Neural cell (in vitro differentiated cells): ENCODE measurements around the gene CFAP92. TPM values are rescaled to one million over a fixed set of nuclear protein-coding genes. Genes with fewer than 3 reads are reported as not detected.

ENCODE experiments used
- H2AFZ ChIP-seq: fragments of 200-600, 300-800 bp; sonication (generic), shearing (Covaris generic); 2 replicates; pipeline ENCODE4 v1.6.0; 2014; ENCODE audit warnings: low read depth, mild to moderate bottlenecking, antibody characterized with exemption, low read length, moderate library complexity
- H3F3A ChIP-seq: fragments of 200-600 bp; shearing (Covaris generic); 2 replicates; pipeline ENCODE4 v1.6.1; 2016; ENCODE audit warnings: mild to moderate bottlenecking, moderate library complexity, mixed read lengths, antibody characterized with exemption, low read length; ENCODE audit not compliant: insufficient read depth, poor library complexity, severe bottlenecking
- H3K27ac ChIP-seq: fragments of 200-600, 300-800 bp; sonication (generic), shearing (Covaris generic); 2 replicates; pipeline ENCODE4 v1.5.1; 2014; ENCODE audit warnings: mild to moderate bottlenecking, low read length, moderate library complexity
- H3K27me3 ChIP-seq: fragments of 300-800, 200-600 bp; sonication (generic), shearing (Covaris generic); 2 replicates; pipeline ENCODE4 v1.6.0; 2014; ENCODE audit warnings: mild to moderate bottlenecking, low read depth, low read length, moderate library complexity; ENCODE audit not compliant: insufficient read depth
- H3K36me3 ChIP-seq: fragments of 300-800, 200-600 bp; sonication (generic), shearing (Covaris generic); 2 replicates; pipeline ENCODE4 v1.5.1; 2014; ENCODE audit warnings: mild to moderate bottlenecking, antibody characterized with exemption, low read length, moderate library complexity; ENCODE audit not compliant: insufficient read depth
- H3K4me2 ChIP-seq: fragments of 300-800, 200-600 bp; sonication (generic), shearing (Covaris generic); 2 replicates; pipeline ENCODE4 v1.6.0; 2014; ENCODE audit warnings: mild to moderate bottlenecking, low read length
- H3K4me3 ChIP-seq: fragments of 300-800, 200-600 bp; sonication (generic), shearing (Covaris generic); 2 replicates; pipeline ENCODE4 v1.5.1; 2014; ENCODE audit warnings: mild to moderate bottlenecking, low read length, moderate library complexity
- H3K79me2 ChIP-seq: fragments of 200-600 bp; shearing (Covaris generic); replicated peaks from 2 replicates; pipeline ENCODE4 v1.6.0; 2014; ENCODE audit warnings: mild to moderate bottlenecking, low read length, moderate library complexity; ENCODE audit not compliant: insufficient read depth
- H3K9ac ChIP-seq: fragments of 300-800, 200-600 bp; sonication (generic), shearing (Covaris generic); 2 replicates; pipeline ENCODE4 v1.6.1; 2016; ENCODE audit warnings: mild to moderate bottlenecking, low read length, mixed read lengths
- H3K9me2 ChIP-seq: fragments of 200-600 bp; shearing (Covaris generic); 2 replicates; pipeline ENCODE4 v1.6.1; 2016; ENCODE audit warnings: mild to moderate bottlenecking, low read length, mixed read lengths; ENCODE audit not compliant: insufficient read depth
- H3K9me3 ChIP-seq: fragments of 200-600, 300-800 bp; sonication (generic), shearing (Covaris generic); 2 replicates; pipeline ENCODE4 v1.6.1; 2016; ENCODE audit warnings: mild to moderate bottlenecking, mixed run types, low read length, moderate library complexity, mixed read lengths
- H4K20me1 ChIP-seq: fragments of 200-600 bp; shearing (Covaris generic); 2 replicates; pipeline ENCODE4 v1.6.1; 2016; ENCODE audit warnings: mild to moderate bottlenecking, mixed run types; ENCODE audit not compliant: insufficient read depth
- EP300 ChIP-seq: fragments of 450-650 bp; conservative IDR thresholded peaks from 2 replicates; pipeline ENCODE4 v1.6.1; 2014; ENCODE audit warnings: antibody characterized with exemption, mild to moderate bottlenecking, moderate library complexity; ENCODE audit not compliant: poor library complexity, severe bottlenecking
- EZH2 ChIP-seq: fragments of 200-600, 300-800 bp; shearing (Covaris generic), sonication (generic); IDR thresholded peaks from 2 replicates; pipeline ENCODE4 v1.6.1; 2014; ENCODE audit warnings: antibody characterized with exemption, low read length, borderline replicate concordance, mild to moderate bottlenecking; ENCODE audit not compliant: insufficient read depth, poor library complexity, severe bottlenecking
- MXI1 ChIP-seq: fragments of 450-650 bp; conservative IDR thresholded peaks from 2 replicates; pipeline ENCODE4 v1.6.1; 2014; ENCODE audit warnings: antibody characterized with exemption, mild to moderate bottlenecking; ENCODE audit not compliant: poor library complexity, severe bottlenecking
- POLR2AphosphoS5 ChIP-seq: IDR thresholded peaks from 2 replicates; pipeline ENCODE4 v1.6.1; 2012
- RAD21 ChIP-seq: fragments of 450-650 bp; conservative IDR thresholded peaks from 2 replicates; pipeline ENCODE4 v1.6.1; 2014; ENCODE audit warnings: antibody characterized with exemption, mild to moderate bottlenecking, moderate library complexity
- SMC3 ChIP-seq: fragments of 450-650 bp; conservative IDR thresholded peaks from 2 replicates; pipeline ENCODE4 v1.6.1; 2014; ENCODE audit warnings: antibody characterized with exemption, mild to moderate bottlenecking, moderate library complexity; ENCODE audit not compliant: poor library complexity
- TAF1 ChIP-seq: IDR thresholded peaks from 2 replicates; pipeline ENCODE4 v1.6.1; 2012; ENCODE audit warnings: low read depth
- polyA plus RNA-seq: library from polyadenylated mRNA; depleted of rRNA; stranded (reverse); fragments of >200 nt; gene quantifications from 2 replicates; pipeline ENCODE4 v1.2.3, GENCODE V29; 2014
- TF ChIP-seq, protein P1 (sequence below): fragments of 450-650 bp; IDR thresholded peaks from 2 replicates; pipeline ENCODE4 v1.5.1; 2014; ENCODE audit warnings: antibody characterized with exemption, mild to moderate bottlenecking, moderate library complexity; ENCODE audit not compliant: poor library complexity, severe bottlenecking
- TF ChIP-seq, protein P2 (sequence below): IDR thresholded peaks from 2 replicates; pipeline ENCODE4 v1.6.1; 2012; ENCODE audit warnings: borderline replicate concordance

The CFAP92 gene
- polyA plus RNA-seq, 1 donor from 2014 or later = 0.69 TPM

DNA sequence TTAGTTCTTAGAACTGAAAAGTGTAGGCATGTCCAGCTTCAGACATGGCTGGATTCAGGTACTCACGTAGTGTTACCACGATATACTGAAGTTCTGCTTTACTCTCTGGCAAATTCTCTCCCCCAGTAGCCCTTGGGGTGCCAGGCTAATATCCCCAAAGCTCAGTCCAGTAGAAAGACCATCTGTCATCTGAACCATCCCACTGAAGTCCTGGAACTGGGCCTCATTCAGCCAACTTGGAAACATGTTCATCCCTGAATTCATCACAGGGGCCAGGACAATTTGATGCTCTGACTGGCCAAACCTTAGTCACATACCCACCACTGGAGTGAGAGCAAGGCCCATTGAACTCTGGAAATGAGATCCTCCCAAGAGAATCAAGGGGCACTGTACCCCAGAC, 15.4 kb upstream of the CFAP92 start (continued):
- no peak for TF ChIP-seq EZH2

DNA sequence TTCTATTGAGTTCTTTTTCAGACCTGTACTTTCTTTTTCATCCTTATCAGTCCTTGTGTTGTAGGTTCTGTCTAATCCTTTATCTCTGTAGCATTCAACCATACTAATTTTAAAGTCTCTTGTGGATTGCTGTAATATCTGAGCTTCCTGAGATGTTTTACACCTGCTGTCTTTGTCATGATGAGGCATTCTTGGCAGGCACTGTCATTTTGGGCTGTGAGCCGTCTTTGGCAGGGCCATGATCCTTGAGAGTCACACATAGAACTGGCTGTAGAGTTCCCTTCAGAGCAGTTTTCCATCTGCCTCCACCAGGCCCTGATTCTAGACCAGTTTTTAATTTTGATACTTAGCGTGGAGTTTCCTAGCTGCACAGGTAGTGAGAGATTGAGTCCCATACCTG, 13.9 kb upstream of the CFAP92 start:
- H3K9me2 ChIP-seq = no peaks in the 10 kb centered on the region
- H3K4me3 ChIP-seq = no peak overlapping the region
- H3K36me3 ChIP-seq = no peaks in the 10 kb centered on the region
- H2AFZ ChIP-seq = no peak overlapping the region
- H3K27ac ChIP-seq = no peak overlapping the region
- TF ChIP-seq SMC3 = no peak
- TF ChIP-seq, protein P1, sequence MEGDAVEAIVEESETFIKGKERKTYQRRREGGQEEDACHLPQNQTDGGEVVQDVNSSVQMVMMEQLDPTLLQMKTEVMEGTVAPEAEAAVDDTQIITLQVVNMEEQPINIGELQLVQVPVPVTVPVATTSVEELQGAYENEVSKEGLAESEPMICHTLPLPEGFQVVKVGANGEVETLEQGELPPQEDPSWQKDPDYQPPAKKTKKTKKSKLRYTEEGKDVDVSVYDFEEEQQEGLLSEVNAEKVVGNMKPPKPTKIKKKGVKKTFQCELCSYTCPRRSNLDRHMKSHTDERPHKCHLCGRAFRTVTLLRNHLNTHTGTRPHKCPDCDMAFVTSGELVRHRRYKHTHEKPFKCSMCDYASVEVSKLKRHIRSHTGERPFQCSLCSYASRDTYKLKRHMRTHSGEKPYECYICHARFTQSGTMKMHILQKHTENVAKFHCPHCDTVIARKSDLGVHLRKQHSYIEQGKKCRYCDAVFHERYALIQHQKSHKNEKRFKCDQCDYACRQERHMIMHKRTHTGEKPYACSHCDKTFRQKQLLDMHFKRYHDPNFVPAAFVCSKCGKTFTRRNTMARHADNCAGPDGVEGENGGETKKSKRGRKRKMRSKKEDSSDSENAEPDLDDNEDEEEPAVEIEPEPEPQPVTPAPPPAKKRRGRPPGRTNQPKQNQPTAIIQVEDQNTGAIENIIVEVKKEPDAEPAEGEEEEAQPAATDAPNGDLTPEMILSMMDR = no peak
- no peak for TF ChIP-seq TAF1
- TF ChIP-seq RAD21 = no peak
- TF ChIP-seq POLR2AphosphoS5 = no peak
- no peak for TF ChIP-seq MXI1
- no peak for TF ChIP-seq EZH2
- no peaks in the 10 kb centered on the region for H3K79me2 ChIP-seq
- no peaks in the 10 kb centered on the region for H3K9me3 ChIP-seq
- no peak overlapping the region for H3K9ac ChIP-seq
- no peaks in the 10 kb centered on the region for H3F3A ChIP-seq
- no peak overlapping the region for H3K4me2 ChIP-seq
- peaks cover 16% of the 10 kb centered on the region for H3K27me3 ChIP-seq
- no peaks in the 10 kb centered on the region for H4K20me1 ChIP-seq

DNA sequence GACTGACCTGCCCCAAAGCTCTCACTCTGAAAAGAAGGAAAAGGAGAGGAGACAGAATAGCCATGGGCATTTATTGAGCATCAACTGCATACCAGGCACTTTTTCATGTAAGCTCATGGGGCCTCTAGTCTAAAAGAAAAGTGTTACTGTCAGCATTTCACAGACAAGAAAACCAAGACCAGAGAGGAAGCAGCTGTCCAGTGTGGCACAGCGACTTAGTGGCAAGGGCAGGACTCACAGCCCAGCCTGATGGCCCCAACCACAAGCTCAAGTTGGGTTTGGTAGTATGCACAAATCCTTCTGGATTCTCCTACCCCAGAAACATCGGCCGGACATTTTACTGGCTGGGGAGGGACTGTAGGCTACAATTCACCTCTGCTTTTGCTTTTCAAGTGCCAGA, 13.0 kb upstream of the CFAP92 start:
- Histone ChIP-seq H4K20me1 (no peaks in the 10 kb centered on the region), H3K9ac (no peak overlapping the region), H3K4me2 (no peak overlapping the region), H3K27ac (no peak overlapping the region), H3K36me3 (no peaks in the 10 kb centered on the region), H2AFZ (no peak overlapping the region), H3K9me3 (no peaks in the 10 kb centered on the region), H3K79me2 (no peaks in the 10 kb centered on the region), H3K27me3 (peaks cover 25% of the 10 kb centered on the region), H3F3A (no peaks in the 10 kb centered on the region), H3K9me2 (no peaks in the 10 kb centered on the region), H3K4me3 (no peak overlapping the region)
- TF ChIP-seq EP300 (no peak), EZH2 (no peak), SMC3 (no peak), POLR2AphosphoS5 (no peak), MXI1 (no peak)
- TF ChIP-seq, protein P1 = no peak
- TF ChIP-seq, protein P2, sequence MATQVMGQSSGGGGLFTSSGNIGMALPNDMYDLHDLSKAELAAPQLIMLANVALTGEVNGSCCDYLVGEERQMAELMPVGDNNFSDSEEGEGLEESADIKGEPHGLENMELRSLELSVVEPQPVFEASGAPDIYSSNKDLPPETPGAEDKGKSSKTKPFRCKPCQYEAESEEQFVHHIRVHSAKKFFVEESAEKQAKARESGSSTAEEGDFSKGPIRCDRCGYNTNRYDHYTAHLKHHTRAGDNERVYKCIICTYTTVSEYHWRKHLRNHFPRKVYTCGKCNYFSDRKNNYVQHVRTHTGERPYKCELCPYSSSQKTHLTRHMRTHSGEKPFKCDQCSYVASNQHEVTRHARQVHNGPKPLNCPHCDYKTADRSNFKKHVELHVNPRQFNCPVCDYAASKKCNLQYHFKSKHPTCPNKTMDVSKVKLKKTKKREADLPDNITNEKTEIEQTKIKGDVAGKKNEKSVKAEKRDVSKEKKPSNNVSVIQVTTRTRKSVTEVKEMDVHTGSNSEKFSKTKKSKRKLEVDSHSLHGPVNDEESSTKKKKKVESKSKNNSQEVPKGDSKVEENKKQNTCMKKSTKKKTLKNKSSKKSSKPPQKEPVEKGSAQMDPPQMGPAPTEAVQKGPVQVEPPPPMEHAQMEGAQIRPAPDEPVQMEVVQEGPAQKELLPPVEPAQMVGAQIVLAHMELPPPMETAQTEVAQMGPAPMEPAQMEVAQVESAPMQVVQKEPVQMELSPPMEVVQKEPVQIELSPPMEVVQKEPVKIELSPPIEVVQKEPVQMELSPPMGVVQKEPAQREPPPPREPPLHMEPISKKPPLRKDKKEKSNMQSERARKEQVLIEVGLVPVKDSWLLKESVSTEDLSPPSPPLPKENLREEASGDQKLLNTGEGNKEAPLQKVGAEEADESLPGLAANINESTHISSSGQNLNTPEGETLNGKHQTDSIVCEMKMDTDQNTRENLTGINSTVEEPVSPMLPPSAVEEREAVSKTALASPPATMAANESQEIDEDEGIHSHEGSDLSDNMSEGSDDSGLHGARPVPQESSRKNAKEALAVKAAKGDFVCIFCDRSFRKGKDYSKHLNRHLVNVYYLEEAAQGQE = no peak
